ENCODE data around the gene SGMS1. TPM values are rescaled to one million over a fixed set of nuclear protein-coding genes. Genes with fewer than 3 reads are reported as not detected.

SGMS1 gene
- total RNA-seq, 1 donor = 61.2 TPM

GRCh38 chr10:50314169-50315071, 309.3 kb downstream of the SGMS1 start:
- TF ChIP-seq, protein P1, sequence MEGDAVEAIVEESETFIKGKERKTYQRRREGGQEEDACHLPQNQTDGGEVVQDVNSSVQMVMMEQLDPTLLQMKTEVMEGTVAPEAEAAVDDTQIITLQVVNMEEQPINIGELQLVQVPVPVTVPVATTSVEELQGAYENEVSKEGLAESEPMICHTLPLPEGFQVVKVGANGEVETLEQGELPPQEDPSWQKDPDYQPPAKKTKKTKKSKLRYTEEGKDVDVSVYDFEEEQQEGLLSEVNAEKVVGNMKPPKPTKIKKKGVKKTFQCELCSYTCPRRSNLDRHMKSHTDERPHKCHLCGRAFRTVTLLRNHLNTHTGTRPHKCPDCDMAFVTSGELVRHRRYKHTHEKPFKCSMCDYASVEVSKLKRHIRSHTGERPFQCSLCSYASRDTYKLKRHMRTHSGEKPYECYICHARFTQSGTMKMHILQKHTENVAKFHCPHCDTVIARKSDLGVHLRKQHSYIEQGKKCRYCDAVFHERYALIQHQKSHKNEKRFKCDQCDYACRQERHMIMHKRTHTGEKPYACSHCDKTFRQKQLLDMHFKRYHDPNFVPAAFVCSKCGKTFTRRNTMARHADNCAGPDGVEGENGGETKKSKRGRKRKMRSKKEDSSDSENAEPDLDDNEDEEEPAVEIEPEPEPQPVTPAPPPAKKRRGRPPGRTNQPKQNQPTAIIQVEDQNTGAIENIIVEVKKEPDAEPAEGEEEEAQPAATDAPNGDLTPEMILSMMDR (IDR thresholded peaks at IDR 0.05; ENCODE audit: insufficient read depth, low read length) = no peak

GRCh38 chr10:50312464-50313437, 311.0 kb downstream of the SGMS1 start:
- no peak overlapping the region for H3K4me3 ChIP-seq (ENCODE audit: low read depth, low read length)
- peak; percentile 42 for DNase-seq (ENCODE audit: low read depth)
- TF ChIP-seq, protein P1 (IDR thresholded peaks at IDR 0.05; ENCODE audit: insufficient read depth, low read length) = no peak

More at GRCh38 chr10:50314169-50315071, 309.3 kb downstream of the SGMS1 start:
- H3K4me3 ChIP-seq (ENCODE audit: low read depth, low read length) = no peak overlapping the region
- no peak for DNase-seq (ENCODE audit: low read depth)

DNA sequence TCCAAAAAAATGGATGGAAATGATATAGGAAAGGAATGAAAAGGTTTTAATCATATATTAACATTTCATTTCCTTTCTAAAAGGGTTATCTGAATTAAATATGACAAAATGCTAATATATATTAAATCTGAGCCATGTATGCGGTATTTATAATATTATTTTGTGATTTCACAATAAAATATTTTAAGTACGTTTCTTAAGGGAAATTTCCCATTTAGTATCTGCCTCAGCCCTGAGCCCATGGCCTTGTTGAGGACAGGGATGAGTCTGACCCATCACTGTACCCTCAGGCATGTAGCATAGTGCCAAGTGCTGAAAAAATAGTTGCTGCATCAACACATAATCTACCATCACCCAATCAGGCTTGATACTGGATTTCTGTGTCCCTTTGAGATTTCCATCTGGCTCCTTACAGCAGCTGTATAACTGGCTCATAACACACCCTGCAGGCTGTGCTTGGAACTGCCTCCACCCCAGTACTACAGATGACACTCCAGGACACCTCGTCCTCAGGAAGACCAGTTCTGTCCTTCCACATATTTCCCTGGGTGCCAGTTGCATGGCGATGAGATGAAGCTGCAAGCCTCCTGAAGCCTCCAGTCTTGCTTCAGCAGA, 313.1 kb downstream of the SGMS1 start:
- H3K4me3 ChIP-seq (ENCODE audit: low read depth, low read length) = no peak overlapping the region
- DNase-seq (ENCODE audit: low read depth) = no peak

DNA sequence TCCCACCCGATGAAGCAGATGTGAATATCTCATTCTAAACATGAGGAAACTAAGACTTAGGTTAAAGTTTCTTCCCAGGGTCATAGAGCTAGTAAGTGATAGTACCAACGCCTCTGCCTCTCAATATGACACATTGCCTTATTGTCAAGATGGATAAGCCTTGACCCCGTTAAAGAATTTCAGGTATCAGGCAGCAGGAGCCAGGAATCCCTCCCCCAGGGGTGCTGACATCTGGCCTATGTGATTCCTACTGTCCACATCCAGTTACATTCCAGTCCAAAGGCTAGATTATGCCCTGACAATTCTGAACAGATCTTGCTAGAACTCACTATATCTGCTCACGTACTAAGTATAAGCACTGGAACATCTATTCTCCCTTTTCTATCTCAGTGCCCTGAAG, 314.4 kb downstream of the SGMS1 start:
- TF ChIP-seq, protein P1 (IDR thresholded peaks at IDR 0.05; ENCODE audit: insufficient read depth, low read length) = no peak
- DNase-seq (ENCODE audit: low read depth) = no peak

More for the DNA sequence above, 313.1 kb downstream of the SGMS1 start:
- TF ChIP-seq, protein P1 (IDR thresholded peaks at IDR 0.05; ENCODE audit: insufficient read depth, low read length) = peak; percentile 52

GRCh38 chr10:50304660-50305059, 319.1 kb downstream of the SGMS1 start:
- H3K4me3 ChIP-seq (ENCODE audit: low read depth, low read length) = no peak overlapping the region
- TF ChIP-seq, protein P1 (IDR thresholded peaks at IDR 0.05; ENCODE audit: insufficient read depth, low read length) = no peak
- no peak for DNase-seq (ENCODE audit: low read depth)

More for the DNA sequence above, 314.4 kb downstream of the SGMS1 start:
- no peak overlapping the region for H3K4me3 ChIP-seq (ENCODE audit: low read depth, low read length)

All from fibroblast of the aortic adventitia (primary cell).